GM12874 (cell line): Measurements from ENCODE around the gene PRKACB.

Source experiments
- CTCF ChIP-seq: IDR thresholded peaks from 2 replicates; pipeline ENCODE4 v1.5.1; 2011; ENCODE audit warnings: low read depth, mild to moderate bottlenecking, control low read depth, low read length, moderate library complexity; ENCODE audit not compliant: insufficient read depth

PRKACB gene

DNA sequence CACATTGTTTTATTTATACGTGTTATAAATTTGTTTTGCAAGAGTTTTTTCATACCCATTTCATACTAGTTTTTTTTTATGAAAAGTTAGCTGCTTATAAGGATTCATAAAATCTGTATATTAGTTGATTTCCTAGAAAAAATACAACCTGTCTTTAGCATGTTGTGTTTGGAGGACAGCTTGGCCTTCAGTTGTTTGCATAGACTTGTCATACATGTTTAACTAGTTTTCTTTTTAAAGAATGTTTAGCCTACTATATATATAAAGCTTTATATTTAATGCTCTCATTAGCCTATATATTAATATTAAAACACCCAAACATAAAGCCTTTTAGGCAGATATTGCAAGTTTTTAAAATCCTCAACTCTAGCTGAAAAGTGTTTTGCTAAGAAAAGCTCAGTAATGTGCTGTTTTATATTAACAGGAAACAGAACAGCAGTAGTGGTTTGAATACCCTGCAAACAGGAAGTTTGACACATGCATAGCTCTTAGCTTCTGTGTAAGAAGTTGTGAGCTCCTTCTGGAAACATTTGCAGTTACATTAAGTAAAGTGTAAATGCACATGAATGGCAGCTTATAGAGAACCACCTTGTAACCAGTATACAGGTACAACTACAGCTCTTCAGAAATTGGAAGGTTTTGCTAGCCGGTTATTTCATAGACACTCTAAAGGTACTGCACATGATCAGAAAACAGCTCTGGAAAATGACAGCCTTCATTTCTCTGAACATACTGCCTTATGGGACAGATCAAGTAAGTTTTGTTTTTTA is at the start of gene PRKACB:
Gene PRKACB (plus strand): TSS at position 476 of the 770 bp plus-strand sequence. CDS start 91 bp downstream, at position 567.
- no peak for TF ChIP-seq CTCF

DNA sequence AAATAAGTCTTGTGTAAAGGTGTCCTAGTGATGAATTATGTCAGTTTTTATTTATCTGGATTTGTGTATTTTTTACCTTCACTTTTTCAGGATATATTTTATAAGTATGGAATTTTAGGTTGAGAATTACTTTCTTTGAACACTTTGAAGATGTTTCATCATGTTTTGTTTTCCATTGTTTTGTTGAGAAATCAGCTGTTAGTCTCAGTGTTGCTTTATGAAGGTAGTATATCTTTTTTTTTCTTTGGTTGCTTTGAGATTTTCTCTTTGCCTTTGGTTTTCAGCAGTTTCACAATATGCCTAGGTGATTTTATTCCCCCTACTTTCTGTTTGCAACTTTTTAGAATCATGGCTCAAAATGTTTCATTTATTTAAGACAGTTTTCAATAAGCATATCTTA is 48.8 kb upstream of the PRKACB start:
- TF ChIP-seq CTCF: no peak

GRCh38 chr1:84096176-84096575 is 47.9 kb upstream of the PRKACB start:
- no peak for TF ChIP-seq CTCF

GRCh38 chr1:84101204-84101603 is 42.9 kb upstream of the PRKACB start:
- no peak for TF ChIP-seq CTCF

- no peak for TF ChIP-seq CTCF
Observed at GRCh38 chr1:84103197-84103992, 40.7 kb upstream of the PRKACB start.

- TF ChIP-seq CTCF: no peak
Observed at GRCh38 chr1:84107955-84108354, 36.1 kb upstream of the PRKACB start.

- TF ChIP-seq CTCF: no peak
Observed at GRCh38 chr1:84108900-84109578, 35.0 kb upstream of the PRKACB start.
